ENCODE data around the gene KRTAP12-4.

GRCh38 chr21:44632067-44632466 is 22.4 kb downstream of the KRTAP12-4 start:
- TF ChIP-seq CTCF (IDR thresholded peaks at IDR 0.05; ENCODE audit: insufficient read depth, low read depth, low read length) (no peak), EZH2 (IDR thresholded peaks at IDR 0.05; ENCODE audit: insufficient read depth, low read length) (no peak)
